Measurements from ENCODE around the gene LIAS.
A peak's percentile ranks its signal among the peaks of the same experiment; 100 is the strongest.
"Not testable (repeated sequence)": the region's sequence is repeated elsewhere in the genome, so short reads cannot be mapped to it uniquely, and the experiment has no call there.

Gene LIAS

DNA sequence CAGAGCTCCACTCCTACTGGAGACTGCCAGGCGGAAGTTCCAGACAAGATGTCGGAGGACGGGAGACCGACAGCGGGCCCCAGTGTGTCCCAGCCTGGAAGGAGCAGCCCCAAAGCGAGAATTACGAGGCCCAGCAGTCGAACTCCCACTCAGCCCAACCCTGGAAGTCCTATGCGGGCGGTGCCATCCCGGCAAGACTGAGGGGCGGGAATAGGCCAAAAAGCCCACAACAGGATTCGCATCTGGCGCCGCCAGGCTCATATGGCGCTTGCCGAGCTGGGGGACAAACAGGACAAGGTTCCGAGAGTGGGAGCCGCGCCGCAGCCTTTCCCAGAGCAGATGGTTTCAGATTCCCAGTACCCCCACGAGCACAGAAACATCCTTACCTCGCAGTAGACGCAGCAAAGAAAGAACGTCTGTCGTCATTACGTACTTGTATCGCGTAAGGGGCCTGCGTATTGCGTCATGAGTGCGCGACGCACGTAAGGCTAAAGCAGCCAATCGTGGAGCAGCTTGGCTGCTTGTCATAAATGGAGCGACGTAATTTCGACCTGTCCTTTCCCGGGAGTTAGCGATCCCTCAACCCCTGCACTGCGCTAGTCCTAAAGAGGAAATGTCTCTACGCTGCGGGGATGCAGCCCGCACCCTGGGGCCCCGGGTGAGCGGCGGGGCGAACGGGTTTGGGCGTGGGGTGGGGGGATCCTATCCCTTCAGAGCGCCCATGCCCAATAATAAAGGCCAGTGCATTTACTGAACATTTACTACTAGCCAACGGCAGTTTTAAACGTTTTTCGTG lies at the start of gene LIAS, which contains the start of gene RPL9:
LIAS (plus strand) TSS at position 552 of the 796 bp plus-strand sequence; CDS start at position 614, 62 bp downstream.
RPL9 (minus strand) TSS at position 418 of the 796 bp plus-strand sequence. CDS start 483 bp downstream, outside the sequence.
- intact Hi-C loops (cut with DNase I), result loop anchor here (10.0 kb wide), 2 partner anchors 94 to 554 kb away; partner anchors contain the start of gene RFC1
- DNase-seq, result peak; percentile 76 to 97 (median 93)

DNA sequence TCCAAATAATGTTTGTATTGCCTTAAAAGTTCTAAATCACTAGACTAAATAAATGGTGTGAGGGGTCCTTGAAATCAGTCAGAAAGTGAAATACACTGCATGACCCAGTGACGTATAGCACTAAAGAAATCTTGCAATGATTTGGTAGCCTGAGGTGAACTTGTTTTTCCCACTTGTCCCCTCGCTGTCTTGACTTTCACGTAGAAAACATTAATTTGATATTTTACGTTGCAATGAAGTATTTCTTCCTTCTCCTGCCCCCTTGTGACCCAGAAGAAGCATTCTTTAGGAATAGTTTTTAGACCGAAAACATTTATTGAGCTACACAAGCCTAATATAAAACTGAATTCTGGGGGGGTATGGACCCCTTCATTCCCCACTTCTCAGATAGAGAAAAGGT lies 48.4 kb upstream of the LIAS start:
- DNase-seq, result no peak
- intact Hi-C loops (cut with DNase I), result no loop called here

DNA sequence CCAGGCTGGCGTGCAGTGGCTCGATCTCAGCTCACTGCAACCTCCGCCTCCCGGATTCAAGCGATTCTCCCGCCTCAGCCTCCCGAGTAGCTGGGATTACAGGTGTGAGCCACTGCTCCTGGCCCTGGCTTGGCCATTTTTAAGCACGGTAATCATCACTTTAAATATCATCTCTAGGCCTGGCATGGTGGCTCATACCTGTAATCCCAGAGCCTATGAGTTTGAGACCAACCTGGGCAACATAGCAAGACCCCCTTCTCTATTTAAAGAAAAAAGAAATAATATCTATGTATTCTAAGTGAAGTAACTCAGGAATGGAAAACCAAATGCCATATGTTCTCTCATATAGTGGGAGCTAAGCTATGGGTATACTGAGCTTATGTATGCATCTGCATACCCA lies 47.3 kb upstream of the LIAS start:
- DNase-seq; intact Hi-C loops (cut with DNase I): not testable (repeated sequence)

DNA sequence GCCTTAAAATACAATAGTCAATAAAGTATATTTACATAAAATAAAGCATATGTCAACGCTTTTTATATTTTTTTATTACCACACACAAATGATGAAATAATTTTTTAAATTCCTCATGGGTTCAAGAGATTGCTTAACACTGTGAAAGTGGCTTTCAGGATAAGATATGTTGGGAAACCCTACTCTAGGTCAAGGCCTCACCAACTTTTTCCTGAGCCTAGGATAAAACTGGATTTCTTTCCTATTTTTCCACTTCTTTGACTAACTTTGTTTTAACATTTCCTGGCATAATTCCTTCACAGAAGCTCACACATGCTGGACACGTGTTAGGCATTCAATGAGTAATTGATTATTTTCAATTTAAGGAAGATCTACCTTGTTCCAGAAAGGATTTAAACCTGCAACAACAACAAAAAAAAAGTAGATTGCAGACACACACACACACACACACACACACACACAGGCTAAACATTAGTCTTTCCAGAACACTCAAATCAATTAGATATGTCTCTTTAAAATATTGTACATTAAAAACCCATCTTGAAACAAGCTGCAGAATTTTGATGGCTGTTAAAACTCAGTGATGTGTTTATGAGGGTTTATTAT lies 43.1 kb upstream of the LIAS start:
- intact Hi-C loops (cut with DNase I), result no loop called here
- DNase-seq, result no peak

DNA sequence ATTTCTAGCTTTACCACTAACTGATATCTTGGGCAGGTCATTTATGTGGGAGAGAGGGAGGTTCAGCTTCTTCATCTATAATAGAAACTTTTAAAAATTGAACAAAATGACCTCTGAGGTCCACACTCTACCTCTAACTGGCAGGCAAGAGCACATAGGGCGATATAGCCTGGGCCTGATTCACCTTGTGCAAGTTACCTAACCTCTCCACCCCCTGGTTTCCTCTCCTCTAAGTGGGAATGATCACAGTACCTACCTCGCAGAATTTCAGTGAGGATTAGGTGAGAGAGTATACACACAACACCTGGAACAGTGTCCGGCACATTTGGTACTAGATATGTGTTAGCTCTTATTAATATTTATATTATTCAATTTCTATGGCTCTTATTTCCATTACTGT lies 36.6 kb upstream of the LIAS start:
- intact Hi-C loops (cut with DNase I), result no loop called here
- peak in 1 of 42 donors; percentile 10 for DNase-seq

DNA sequence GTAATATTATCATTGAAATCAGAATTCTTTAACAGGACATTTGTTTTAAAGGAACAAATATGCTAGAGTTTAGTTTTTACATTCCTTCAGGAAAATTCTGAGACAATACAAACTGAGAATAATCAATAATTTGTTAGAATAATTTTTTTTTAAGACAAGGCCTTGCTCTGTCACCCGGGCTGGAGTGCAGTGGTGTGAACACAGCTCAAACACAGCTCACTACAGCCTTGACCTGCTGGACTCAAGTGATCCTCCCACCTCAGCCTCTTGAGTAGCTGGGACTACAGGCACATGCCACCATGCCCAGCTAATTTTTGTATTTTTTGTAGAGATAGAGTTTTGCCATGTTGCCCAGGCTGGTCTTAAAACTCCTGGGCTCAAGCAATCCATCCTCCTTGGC lies 33.6 kb upstream of the LIAS start:
- intact Hi-C loops (cut with DNase I), result not testable (repeated sequence)
- DNase-seq, result peak in 1 of 42 donors; percentile 5

DNA sequence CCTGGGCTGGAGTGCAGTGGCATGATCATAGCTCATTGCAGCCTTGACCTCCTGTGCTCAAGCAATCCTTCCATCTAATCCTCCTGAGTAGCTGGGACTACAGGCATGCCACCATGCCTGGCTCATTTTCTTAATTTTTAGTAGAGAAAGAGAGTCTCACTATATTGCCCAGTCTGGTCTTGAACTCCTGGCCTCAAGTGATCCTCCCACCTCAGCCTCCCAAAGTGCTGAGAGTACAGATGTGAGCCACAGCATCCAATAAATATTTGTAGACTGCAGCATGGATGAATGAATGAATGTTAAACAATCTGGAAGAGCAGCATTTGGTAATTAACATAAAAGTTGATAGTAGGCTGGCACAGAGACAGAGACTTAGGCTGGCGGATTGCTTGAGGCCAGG lies 32.1 kb upstream of the LIAS start:
- intact Hi-C loops (cut with DNase I), result no loop called here
- DNase-seq, result peak in 1 of 42 donors; percentile 2

DNA sequence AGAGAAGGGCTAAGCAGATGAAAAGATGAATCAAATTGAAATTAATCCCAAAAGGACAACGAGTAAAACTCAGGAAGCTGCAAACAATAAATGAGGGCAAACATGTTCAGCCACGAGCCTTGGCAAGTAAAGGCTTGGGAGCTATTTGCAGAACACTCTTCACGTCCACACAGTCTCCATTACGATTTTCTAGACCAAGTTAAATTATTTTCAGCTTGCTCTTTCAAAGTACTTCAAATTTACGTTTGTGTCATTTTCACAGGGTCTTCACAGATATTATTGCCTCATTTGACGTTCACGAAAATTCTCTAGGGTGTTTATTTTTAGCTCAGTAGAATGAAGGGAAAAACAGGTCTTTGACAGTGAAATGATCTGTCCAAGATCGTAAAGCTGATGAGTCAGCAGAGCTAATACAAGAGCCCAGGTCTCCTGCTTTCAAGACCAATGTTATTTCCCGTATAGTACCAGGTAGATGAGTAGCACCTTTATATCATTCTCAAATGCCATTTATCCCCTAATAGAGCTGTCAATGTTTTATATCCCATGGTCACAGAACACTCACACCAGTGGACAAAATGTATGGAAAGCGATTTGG lies 31.2 kb upstream of the LIAS start:
- intact Hi-C loops (cut with DNase I), result no loop called here
- peak in 1 of 42 donors; percentile 15 for DNase-seq

DNA sequence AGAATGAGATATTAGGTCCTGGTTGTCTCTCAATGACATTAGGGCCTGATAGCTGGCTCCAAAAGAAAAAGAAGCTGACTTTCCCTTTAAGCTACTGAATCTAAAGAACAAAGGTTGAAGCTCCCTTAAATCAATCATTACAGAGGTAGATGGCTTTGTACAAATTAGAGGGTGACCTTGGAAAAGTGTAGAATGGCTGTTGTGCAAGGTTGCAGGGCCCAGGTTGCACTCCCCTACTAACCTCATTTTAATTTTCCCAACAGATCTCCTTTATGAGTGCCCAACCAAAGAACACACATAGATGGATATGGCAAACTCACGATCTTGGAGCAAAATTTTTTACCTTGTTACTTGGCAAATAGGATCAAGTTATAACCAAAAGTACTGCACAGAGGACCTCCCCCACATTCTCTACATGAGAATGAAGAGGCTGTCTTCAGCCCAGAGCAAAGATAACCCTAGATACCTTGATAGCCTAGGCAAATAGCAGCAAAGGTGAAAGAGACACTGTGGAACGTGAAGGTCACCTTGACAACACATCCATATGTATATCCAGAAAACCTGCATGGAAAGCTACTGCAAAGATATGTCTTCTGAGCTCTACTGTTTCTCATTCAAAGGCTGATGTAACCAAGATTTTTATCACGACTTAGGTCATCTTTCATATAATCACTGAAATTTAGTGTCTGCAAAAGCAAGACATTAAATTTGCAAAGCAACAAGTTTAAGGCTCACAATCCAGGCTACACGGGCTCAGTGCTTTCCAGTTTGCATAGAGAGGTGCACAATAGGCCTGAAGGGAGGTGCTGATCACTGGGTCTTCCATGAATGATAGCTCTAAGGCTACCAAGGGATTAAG lies 29.2 kb upstream of the LIAS start:
- intact Hi-C loops (cut with DNase I), result no loop called here
- DNase-seq, result peak in 1 of 42 donors; percentile 0

DNA sequence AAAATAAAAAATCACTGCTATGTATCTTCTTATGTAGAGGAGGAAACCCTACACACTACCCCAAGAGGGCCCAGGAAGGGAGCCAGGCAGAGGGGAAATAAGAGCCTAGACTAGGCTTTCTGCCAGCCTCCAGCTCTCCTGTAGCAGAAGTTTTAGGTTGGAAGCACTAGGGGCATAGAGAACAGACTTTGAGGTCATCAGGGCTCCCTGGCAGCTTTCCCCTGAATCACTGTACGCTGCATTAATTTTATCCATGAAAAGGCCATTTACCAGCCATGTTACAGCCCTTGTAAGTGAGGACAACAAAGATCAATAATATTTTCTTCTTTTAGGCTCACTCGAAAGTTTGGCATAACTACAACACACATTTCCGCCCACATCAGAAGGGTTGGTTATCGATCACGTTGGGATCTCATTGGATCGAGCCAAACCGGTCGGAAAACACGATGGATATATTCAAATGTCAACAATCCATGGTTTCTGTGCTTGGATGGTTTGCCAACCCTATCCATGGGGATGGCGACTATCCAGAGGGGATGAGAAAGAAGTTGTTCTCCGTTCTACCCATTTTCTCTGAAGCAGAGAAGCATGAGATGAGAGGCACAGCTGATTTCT lies 24.9 kb upstream of the LIAS start:
- intact Hi-C loops (cut with DNase I), result no loop called here

DNA sequence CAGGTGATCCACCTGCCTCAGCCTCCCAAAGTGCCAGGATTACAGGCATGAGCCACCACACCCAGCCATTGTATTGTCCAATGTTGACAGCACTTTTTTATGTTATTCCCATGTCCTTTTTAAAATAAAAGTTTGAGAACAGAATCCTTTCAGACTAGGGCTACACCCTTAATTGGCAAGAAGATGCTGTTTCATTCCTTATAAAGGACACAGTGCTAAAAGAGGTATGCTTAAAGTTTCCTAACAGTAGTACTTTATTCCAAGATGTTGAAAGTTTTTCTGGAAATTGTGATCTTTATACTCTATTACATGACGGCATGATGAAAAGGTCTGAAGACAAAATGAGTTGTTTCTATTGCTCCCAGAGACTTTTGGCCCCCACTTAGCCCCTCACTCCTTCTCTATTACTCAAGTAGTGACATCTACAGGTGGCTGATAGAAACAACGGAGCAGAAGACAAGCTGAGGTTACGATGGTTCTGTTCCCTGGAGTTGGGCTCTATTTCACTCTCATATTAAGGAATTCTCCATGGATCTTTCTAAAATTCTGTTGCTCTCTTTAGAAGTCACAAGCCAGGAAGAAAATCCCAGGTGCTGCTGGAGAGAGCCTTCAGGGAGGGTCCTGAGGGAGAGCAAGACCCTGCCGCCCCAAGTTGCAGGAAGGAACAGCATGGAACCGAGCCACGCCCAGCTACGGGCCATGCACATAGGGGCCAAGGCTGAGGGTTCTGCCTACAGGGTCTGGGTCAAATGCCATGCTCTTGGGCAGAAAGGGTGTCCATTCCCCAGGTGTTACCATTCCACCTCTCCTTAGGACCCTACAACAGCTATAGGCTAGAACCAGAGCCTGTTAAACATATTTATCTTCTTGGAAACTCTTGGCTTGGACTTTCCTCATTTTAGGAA lies 22.9 kb upstream of the LIAS start:
- intact Hi-C loops (cut with DNase I), result no loop called here
- no peak for DNase-seq

More for the DNA sequence above, 24.9 kb upstream of the LIAS start:
- no peak for DNase-seq

DNA sequence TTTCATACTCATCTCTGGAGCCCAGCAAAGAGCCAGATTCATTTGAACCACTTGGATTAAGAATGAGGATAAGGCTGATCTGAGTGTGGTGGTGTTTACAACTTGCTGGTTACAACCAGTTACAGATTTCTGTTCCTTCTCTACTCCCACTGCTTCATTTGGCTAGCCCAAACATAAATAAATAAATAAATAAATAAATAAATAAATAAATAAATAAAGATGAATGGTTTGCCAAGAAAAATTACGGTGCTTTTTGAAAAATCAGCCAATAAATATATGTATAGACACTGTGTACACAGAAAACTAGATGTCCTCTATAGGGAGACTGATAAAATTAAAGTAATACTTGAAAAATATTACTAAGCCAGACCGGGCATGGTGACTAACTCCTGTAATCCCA lies 17.3 kb upstream of the LIAS start:
- no peak for DNase-seq
- intact Hi-C loops (cut with DNase I), result no loop called here

DNA sequence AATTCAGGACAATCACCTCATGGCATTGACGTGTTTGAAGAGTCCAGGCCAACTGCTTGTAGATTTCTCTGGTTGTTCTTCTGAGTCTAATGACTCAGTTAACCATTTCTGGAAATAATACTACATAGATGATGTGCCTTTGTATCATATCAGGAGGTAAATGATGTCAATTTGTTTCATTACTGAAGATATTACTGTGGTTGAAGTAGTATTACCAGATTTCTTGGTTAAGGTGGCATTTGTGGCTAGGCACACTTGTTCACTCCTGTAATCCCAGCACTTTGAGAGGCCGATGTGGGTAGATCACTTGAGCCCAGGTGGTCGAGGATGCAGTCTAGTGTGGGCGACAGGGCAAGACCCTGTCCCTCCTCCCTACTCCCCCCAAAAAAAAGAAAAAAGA lies 15.9 kb upstream of the LIAS start:
- no peak for DNase-seq
- intact Hi-C loops (cut with DNase I), result no loop called here

DNA sequence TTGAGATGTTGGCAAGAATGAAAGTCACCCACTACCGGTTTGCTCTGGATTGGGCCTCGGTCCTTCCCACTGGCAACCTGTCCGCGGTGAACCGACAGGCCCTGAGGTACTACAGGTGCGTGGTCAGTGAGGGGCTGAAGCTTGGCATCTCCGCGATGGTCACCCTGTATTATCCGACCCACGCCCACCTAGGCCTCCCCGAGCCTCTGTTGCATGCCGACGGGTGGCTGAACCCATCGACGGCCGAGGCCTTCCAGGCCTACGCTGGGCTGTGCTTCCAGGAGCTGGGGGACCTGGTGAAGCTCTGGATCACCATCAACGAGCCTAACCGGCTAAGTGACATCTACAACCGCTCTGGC lies 12.4 kb upstream of the LIAS start:
- DNase-seq, result peak in 2 of 42 donors; percentile 8 to 32
- intact Hi-C loops (cut with DNase I), result no loop called here

DNA sequence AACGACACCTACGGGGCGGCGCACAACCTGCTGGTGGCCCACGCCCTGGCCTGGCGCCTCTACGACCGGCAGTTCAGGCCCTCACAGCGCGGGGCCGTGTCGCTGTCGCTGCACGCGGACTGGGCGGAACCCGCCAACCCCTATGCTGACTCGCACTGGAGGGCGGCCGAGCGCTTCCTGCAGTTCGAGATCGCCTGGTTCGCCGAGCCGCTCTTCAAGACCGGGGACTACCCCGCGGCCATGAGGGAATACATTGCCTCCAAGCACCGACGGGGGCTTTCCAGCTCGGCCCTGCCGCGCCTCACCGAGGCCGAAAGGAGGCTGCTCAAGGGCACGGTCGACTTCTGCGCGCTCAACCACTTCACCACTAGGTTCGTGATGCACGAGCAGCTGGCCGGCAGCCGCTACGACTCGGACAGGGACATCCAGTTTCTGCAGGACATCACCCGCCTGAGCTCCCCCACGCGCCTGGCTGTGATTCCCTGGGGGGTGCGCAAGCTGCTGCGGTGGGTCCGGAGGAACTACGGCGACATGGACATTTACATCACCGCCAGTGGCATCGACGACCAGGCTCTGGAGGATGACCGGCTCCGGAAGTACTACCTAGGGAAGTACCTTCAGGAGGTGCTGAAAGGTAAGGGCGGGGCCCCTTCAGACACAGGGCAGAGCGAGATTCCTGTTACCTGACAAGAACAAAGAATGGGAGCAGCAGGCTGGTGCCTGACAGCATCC lies 11.8 kb upstream of the LIAS start:
- peak in 34 of 42 donors; percentile 6 to 56 (median 24) for DNase-seq
- intact Hi-C loops (cut with DNase I), result no loop called here

DNA sequence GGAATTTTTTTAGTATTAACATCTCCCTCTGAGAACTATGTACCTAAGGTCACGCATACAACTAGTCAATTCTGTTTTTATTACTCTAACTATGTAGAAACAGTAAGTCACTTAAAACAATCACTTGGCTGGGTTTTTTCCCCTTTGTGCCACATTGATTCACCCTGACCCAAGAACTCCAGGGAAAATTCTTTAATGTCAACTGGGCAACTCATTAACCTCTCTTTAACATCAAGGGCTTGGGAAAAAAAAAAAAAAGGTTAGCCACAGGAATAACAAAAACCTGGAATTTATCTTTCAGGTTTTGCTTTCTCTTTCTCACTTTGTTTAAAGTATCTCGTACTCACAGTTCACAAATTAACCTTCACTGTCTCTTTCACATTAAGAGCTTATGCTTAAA lies 8.2 kb upstream of the LIAS start:
- intact Hi-C loops (cut with DNase I), result loop anchor here (10.0 kb wide), 2 partner anchors 86 to 546 kb away; partner anchors contain the start of gene RFC1
- DNase-seq, result no peak

DNA sequence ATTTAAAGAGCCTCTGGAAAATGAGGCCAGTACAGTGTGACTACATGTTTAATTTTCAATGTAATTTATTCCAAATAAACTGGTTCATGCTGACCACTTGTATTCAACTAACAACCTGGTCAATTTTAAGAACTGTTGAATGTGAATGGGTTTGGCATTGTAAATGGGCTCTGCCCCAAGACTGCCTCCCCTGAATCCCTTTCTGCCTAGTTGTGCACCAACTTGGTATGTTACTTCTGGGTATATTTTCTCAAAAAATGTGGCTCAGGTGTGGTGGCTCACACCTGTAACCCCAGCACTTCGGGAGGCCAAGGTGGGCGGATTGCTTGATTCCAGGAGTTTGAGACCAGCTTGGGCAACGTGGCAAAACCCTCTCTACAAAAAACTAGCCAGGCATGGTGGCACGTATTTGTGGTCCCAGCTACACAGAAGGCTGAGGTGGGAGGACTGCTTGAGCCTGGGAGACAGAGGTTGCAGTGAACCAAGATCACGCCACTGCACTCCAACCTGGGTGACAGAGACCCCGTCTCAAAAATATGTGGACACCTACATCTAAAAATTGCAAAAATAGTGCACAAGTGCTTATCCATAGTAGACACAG lies 7.3 kb upstream of the LIAS start:
- intact Hi-C loops (cut with DNase I), result loop anchor here (10.0 kb wide), 2 partner anchors 87 to 547 kb away; partner anchors contain the start of gene RFC1
- DNase-seq, result no peak

Measured in head of caudate nucleus (tissue), 42 donors.